Measurements from ENCODE around the gene KLHL42. TPM values are rescaled to one million over a fixed set of nuclear protein-coding genes. Genes with fewer than 3 reads are reported as not detected.

KLHL42 gene, protein sequence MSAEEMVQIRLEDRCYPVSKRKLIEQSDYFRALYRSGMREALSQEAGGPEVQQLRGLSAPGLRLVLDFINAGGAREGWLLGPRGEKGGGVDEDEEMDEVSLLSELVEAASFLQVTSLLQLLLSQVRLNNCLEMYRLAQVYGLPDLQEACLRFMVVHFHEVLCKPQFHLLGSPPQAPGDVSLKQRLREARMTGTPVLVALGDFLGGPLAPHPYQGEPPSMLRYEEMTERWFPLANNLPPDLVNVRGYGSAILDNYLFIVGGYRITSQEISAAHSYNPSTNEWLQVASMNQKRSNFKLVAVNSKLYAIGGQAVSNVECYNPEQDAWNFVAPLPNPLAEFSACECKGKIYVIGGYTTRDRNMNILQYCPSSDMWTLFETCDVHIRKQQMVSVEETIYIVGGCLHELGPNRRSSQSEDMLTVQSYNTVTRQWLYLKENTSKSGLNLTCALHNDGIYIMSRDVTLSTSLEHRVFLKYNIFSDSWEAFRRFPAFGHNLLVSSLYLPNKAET
- 35.1 and 46.4 TPM in 2 replicates for total RNA-seq

DNA sequence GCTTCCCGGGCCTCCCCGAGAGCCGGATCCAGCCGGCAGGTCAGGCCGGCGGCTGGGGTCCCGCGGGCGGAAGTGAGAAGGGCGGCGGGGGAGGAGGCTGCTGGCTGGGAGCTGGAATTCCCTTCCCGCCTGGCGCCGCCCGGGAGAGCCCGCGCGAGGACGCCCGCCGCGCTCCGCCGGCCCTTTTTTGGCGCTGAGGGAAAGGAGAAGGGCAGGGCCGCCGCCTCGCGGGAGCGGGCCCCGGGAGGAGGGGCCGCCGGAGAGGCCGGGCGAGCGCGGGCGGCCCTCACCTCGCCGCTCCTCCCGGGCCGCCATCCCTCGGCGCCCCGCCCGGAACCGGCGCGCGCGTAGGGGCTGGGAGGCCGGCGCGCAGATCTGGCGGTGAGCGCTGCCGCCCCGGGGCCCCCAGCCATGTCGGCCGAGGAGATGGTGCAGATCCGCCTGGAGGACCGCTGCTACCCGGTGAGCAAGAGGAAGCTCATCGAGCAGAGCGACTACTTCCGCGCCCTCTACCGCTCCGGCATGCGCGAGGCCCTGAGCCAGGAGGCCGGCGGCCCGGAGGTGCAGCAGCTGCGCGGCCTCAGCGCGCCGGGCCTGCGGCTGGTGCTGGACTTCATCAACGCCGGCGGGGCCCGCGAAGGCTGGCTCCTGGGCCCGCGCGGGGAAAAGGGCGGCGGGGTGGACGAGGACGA lies at the start of gene KLHL42, which contains the start of gene MANSC4:
Gene KLHL42, plus strand, starts transcription at position 314 of the 692 bp plus-strand sequence. Its CDS starts 98 bp downstream, at position 412.
Gene MANSC4, minus strand, starts transcription at position 317 of the 692 bp plus-strand sequence. CDS start 8,960 bp downstream, outside the sequence.

Small RNA genes within 50 kb of the gene (small RNA-seq; reads per million reads assigned to genes)
- gene RF00019 (not detected), gene RF02271 (not detected)

Other genes with a start within 250 kb of the KLHL42 start
- gene REP15, start 83.8 kb upstream of the KLHL42 start, total RNA-seq: 1.5 and 2.6 TPM in 2 replicates
- gene MRPS35, start 69.4 kb upstream of the KLHL42 start, total RNA-seq: 31.5 and 33.3 TPM in 2 replicates
- not detected in 2 replicates for gene MANSC4, start within 50 bp of the KLHL42 start, total RNA-seq
- 0.12 and 0.81 TPM in 2 replicates for gene PTHLH, start 192.5 kb downstream of the KLHL42 start, total RNA-seq

All from hair follicle dermal papilla cell (primary cell).